GM21515 (cell line): ENCODE measurements around the gene SLC5A5.

Experiments used
- ATAC-seq: cut with Tn5 transposase; IDR thresholded peaks from one replicate; pipeline ENCODE4 v1.9.1; 2021; ENCODE audit not compliant: unreplicated experiment

The SLC5A5 gene

DNA sequence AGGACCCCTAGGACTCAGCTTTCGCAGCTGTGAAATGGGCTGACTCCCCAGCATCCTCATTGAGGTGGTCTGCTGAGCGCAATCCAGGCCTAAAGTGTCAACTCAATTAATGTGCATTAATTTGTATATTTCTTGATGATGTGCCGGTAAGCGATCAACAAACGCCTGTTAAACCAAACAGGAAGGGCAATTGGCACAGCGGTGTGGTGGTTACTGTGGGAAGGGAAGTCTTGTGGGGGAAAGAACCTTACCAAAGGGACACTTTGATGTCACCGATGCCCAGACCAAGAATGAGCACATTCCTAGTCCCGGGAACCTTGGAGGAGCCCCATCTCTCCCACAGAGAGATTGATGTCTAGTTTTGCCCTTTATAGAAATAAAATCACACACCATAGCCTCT lies 25.6 kb upstream of the SLC5A5 start:
- no peak for ATAC-seq

GRCh38 chr19:17847538-17848366 lies 24.0 kb upstream of the SLC5A5 start, which contains the start of gene JAK3:
JAK3 (minus strand) TSS chr19:17847982; CDS start chr19:17844417, 3,565 bp downstream.
- ATAC-seq: peak; percentile 45

GRCh38 chr19:17848595-17849292 lies 23.0 kb upstream of the SLC5A5 start:
- no peak for ATAC-seq

GRCh38 chr19:17854061-17854460 lies 17.7 kb upstream of the SLC5A5 start:
- no peak for ATAC-seq

DNA sequence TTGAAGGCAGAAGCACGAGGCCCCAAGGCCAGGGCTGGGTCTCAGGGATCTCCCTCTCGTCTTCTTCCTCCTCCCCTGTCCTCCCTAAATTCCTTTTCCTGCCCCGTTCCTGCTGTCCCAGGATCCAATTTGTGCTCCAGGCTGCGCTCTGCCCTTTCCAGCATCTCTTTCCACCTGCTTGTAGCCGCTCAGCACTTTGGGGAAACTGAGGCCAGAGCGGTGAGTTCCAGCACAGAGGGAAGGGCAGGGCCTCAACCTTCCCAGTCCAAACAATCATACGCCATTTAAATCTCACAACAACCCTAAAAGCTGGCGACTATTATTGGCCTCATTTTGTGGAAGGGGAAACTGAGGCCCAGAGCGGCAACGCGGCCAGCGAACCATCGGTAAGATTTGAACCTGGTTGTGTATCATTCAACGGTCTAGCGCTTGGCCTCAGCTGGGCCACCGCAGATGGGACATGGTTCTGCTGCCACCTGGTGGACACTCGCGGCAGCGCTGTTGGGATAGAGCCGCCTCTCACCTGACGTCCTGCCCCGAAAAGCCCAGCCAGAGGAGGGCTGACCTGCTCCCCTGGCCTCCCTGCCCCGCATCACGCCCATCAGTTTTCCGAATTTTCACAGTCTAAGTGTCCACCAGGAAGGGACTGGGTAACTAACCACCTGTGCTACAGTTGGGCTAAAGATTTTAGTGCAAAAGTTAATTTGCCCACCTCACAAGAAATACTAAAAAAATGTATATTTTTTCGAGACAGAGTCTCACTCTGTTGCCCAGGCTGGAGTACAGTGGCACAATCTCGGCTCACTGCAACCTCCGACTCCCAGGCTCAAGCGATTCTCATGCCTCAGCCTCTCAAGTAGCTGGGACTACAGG lies 16.2 kb upstream of the SLC5A5 start:
- no peak for ATAC-seq

- ATAC-seq: peak; percentile 88
These were observed 12.0 kb upstream of the SLC5A5 start, which contains the start of gene RPL18A for GRCh38 chr19:17859533-17860330. RPL18A (plus strand) TSS chr19:17859910; CDS start chr19:17859957, 47 bp downstream.

- ATAC-seq: no peak
These were observed 11.3 kb upstream of the SLC5A5 start for GRCh38 chr19:17860331-17860992.

GRCh38 chr19:17860993-17861360 lies 10.8 kb upstream of the SLC5A5 start:
- ATAC-seq: no peak

DNA sequence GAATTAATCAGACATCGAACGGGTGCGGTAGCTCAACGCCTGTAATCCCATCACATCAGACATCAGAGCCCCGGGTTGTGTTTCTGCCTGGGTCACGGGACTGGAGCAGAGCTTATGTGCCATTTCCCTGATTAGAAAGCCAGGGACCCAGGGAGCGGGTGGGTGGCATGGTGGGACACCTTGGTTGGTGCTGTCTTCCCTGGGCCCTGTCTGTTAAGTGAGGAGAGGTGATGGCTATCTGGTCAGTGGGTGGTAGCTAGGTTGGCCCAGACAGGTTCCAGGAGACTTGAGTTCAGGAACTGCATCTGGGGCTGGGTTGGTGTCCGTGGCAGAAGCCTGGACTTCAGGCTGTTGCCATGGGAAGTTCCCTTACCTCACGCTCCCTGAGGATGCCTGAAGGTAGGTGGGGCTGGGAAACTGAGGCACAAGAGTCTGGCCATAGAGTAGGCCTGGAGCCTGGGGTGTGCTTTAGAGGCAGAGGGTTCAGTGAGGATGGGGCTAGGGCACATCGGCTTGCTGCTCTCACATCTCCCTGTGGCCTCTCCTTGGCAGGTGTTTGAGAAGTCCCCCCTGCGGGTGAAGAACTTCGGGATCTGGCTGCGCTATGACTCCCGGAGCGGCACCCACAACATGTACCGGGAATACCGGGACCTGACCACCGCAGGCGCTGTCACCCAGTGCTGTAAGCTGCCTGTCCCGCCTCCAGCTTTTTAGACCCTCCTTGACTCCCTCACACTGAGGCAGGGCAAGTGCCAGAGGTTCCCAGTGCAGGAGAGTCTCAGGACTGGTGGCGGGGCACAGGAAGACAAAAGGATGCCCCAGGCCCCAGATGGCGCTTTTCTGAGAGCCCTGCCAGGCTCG lies 10.0 kb upstream of the SLC5A5 start:
- ATAC-seq: no peak

- ATAC-seq: no peak
These were observed 8.8 kb upstream of the SLC5A5 start for GRCh38 chr19:17862711-17863519.

- ATAC-seq: no peak
These were observed 8.1 kb upstream of the SLC5A5 start for GRCh38 chr19:17863520-17864182.

DNA sequence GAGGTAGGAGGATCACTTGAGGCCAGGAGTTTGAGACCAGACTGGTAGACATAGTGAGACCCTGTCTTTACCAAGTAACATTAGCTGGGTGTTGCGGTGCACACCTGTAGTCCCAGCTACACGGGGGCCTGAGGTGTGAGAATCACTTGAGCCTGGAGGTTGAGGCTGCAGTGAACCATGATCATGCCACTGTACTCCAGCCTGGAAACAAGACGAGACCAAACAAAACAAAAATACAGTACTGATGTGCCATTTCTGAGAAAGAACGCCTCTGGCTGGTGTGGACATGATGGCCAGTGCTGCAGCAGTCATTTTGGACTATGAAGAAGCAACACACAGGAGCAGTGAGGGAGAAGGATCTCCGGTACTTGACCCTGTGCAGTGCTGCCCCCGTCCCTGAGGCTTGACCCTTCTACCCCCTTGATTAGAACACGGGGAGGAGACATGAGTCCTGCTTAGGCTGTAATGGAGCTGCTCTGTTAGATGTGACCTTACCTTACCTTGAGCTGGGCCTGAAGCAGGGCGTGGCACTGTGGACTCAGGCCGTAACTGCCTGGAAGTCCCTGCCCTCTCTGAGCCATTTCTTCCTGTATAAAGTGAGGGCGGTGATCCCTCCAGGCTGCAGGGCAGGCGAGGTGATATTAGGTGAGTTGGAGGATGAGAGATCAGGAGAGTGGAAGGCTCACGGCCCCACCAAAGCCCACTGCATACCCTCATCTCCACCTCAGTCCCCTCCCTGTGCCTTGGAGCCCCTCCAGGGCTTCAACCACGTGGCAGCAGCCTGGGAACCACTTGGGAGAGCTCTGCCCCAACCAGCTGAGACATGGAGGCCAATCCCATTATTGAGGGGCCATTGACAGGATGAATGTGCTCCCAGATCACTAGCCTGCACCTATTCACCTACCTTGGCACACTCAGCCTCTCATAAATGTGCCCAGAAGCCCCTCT lies 6.1 kb upstream of the SLC5A5 start:
- ATAC-seq: no peak

DNA sequence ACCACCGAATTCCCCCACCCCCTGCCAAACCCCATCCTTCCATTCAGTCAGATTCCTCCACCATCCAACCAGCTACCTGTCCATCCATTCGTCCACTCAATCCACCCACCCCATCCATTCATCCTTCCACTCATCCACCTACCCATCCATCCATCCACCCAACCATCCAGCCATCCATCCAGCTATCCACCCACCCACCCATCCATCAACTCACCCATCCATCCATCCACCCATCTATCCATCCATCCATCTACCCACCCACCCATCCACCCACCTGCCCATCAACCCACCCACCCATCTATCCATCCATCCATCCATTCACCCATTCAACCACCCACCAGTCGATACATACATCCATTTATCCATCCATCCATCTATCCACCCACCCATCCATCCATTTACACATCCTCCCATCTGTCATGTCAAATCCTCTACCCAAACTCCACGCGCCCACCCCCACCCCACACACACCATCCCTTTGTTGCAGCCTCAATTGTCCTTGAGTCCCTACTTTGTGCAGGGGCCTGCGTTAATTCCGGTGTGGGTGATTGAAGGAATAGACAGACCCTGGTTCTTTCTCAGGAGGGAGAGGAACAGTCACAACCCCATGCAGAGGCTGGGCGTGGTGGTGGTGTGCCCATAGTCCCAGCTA lies 5.3 kb upstream of the SLC5A5 start:
- no peak for ATAC-seq

GRCh38 chr19:17866964-17867486 lies 4.7 kb upstream of the SLC5A5 start:
- no peak for ATAC-seq

DNA sequence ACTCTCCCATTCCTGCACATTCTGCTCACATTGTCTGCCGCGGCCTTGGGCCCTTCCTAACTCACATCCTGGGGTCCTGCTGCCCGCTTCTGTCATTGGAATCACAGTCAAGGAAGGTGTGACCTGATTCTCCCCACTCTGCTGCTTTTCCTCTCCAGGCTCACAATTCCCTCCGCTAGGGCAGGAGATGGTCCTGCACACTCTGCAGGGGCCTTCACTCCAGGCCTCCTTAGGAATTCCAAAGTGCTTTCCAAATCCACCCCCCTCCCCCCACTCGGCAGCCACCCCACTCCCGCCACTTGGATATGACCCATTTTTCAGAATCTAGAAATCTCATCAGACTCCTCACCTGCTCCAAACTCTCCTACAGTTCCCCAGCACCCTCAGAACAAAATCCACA lies 3.1 kb upstream of the SLC5A5 start:
- ATAC-seq: no peak

GRCh38 chr19:17869114-17869608 lies 2.6 kb upstream of the SLC5A5 start:
- no peak for ATAC-seq
